Measurements from ENCODE around the gene ZNF689. TPM values are rescaled to one million over a fixed set of nuclear protein-coding genes. Genes with fewer than 3 reads are reported as not detected.
A peak's percentile ranks its signal among the peaks of the same experiment; 100 is the strongest.

The ZNF689 gene
- total and polyA plus RNA-seq, 2 of the 13 experiments (the other 11 are each of a cell fraction or from before 2014, with no cell fraction given): 9.7 to 19.5 TPM

DNA sequence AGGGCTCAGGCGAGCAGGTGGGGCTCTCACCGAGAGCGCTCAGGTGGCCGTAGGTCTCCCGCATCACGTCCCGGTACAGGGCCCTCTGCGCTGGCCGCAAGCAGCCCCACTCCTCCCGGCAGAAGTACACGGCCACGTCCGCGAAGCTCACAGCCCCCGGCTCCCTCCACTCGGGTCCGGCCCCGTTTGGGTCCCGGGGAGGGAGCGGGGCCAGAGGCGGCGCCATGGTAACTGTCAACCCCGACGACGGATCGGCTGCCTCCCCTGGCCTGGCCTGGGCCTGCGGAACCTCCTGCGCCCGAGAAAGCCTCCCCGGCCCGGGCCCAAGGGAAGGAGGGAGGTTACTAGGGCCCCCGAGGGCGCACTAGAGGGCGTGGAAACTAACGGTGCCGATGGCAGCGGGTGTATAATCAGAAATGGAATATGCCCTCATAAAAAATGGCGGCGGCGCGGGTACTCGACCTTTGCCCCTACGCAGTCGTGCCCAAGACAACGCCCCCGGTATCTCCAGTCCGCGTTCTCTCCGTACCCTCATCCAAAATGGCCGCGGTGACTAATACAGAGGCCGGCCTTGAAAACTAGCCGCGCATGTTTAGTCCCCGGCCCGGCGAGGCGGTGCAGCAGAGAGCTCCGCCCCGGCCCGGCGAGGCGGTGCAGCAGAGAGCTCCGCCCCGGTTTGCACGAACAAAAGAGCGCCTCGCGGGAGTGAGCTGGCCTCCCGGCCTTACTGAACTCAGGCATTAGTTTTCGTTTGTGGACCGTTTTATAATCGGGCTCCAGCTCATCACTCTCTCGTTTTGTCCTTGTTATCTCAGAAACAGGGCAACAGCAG, 52.0 kb downstream of the ZNF689 start, which contains the start of gene ZNF764 (continued):
- TF ChIP-seq, protein P1, sequence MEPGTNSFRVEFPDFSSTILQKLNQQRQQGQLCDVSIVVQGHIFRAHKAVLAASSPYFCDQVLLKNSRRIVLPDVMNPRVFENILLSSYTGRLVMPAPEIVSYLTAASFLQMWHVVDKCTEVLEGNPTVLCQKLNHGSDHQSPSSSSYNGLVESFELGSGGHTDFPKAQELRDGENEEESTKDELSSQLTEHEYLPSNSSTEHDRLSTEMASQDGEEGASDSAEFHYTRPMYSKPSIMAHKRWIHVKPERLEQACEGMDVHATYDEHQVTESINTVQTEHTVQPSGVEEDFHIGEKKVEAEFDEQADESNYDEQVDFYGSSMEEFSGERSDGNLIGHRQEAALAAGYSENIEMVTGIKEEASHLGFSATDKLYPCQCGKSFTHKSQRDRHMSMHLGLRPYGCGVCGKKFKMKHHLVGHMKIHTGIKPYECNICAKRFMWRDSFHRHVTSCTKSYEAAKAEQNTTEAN (CRISPR knock-in tag; conservative IDR thresholded peaks at IDR 0.05): peak; percentile 86
- TF ChIP-seq, protein P2, sequence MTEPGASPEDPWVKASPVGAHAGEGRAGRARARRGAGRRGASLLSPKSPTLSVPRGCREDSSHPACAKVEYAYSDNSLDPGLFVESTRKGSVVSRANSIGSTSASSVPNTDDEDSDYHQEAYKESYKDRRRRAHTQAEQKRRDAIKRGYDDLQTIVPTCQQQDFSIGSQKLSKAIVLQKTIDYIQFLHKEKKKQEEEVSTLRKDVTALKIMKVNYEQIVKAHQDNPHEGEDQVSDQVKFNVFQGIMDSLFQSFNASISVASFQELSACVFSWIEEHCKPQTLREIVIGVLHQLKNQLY (CRISPR knock-in tag; IDR thresholded peaks at IDR 0.05): peak; percentile 10; the same call in 1 of the 2 replicates
- TF ChIP-seq SMARCC2 (IDR thresholded peaks at IDR 0.05) (no peak), KDM6A (CRISPR knock-in tag; IDR thresholded peaks at IDR 0.05; ENCODE audit: low read depth) (no peak), ZNF234 (CRISPR knock-in tag; conservative IDR thresholded peaks at IDR 0.05) (0 out of 2 replicates have a peak, but pooled peaks have one; percentile 9), CCDC6 (CRISPR knock-in tag; IDR thresholded peaks at IDR 0.05) (peak; percentile 94), MTF2 (CRISPR knock-in tag; IDR thresholded peaks at IDR 0.05; ENCODE audit: borderline replicate concordance) (peak; percentile 98), ZSCAN29 (CRISPR knock-in tag; conservative IDR thresholded peaks at IDR 0.05) (peak; percentile 63; the same call in 1 of the 2 replicates), ZFY (CRISPR knock-in tag; IDR thresholded peaks at IDR 0.05) (peak; percentile 94), ZNF101 (CRISPR knock-in tag; IDR thresholded peaks at IDR 0.05; ENCODE audit: borderline replicate concordance, low read depth) (peak; percentile 87; the same call in 1 of the 2 replicates), ZNF577 (CRISPR knock-in tag; IDR thresholded peaks at IDR 0.05; ENCODE audit: borderline replicate concordance, low read depth) (no peak), SNRNP70 (IDR thresholded peaks at IDR 0.05; ENCODE audit: low read depth, low read length) (no peak), STAG1 (CRISPR knock-in tag; IDR thresholded peaks at IDR 0.05) (peak; percentile 19; the same call in 1 of the 2 replicates), ZNF432 (CRISPR knock-in tag; IDR thresholded peaks at IDR 0.05; ENCODE audit: borderline replicate concordance) (no peak), CBFB (CRISPR knock-in tag; IDR thresholded peaks at IDR 0.05) (no peak; the same call in 1 of the 2 replicates), GATAD1 (CRISPR knock-in tag; IDR thresholded peaks at IDR 0.05) (peak; percentile 82; the same call in 1 of the 2 replicates), ZNF737 (CRISPR knock-in tag; IDR thresholded peaks at IDR 0.05; ENCODE audit: borderline replicate concordance) (peak; percentile 66; the same call in 1 of the 2 replicates), HDAC1 (CRISPR knock-in tag; IDR thresholded peaks at IDR 0.05) (peak; percentile 60)
- TF ChIP-seq, protein P3, sequence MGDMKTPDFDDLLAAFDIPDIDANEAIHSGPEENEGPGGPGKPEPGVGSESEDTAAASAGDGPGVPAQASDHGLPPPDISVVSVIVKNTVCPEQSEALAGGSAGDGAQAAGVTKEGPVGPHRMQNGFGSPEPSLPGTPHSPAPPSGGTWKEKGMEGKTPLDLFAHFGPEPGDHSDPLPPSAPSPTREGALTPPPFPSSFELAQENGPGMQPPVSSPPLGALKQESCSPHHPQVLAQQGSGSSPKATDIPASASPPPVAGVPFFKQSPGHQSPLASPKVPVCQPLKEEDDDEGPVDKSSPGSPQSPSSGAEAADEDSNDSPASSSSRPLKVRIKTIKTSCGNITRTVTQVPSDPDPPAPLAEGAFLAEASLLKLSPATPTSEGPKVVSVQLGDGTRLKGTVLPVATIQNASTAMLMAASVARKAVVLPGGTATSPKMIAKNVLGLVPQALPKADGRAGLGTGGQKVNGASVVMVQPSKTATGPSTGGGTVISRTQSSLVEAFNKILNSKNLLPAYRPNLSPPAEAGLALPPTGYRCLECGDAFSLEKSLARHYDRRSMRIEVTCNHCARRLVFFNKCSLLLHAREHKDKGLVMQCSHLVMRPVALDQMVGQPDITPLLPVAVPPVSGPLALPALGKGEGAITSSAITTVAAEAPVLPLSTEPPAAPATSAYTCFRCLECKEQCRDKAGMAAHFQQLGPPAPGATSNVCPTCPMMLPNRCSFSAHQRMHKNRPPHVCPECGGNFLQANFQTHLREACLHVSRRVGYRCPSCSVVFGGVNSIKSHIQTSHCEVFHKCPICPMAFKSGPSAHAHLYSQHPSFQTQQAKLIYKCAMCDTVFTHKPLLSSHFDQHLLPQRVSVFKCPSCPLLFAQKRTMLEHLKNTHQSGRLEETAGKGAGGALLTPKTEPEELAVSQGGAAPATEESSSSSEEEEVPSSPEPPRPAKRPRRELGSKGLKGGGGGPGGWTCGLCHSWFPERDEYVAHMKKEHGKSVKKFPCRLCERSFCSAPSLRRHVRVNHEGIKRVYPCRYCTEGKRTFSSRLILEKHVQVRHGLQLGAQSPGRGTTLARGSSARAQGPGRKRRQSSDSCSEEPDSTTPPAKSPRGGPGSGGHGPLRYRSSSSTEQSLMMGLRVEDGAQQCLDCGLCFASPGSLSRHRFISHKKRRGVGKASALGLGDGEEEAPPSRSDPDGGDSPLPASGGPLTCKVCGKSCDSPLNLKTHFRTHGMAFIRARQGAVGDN (CRISPR knock-in tag; IDR thresholded peaks at IDR 0.05): peak; percentile 90
- TF ChIP-seq, protein P4, sequence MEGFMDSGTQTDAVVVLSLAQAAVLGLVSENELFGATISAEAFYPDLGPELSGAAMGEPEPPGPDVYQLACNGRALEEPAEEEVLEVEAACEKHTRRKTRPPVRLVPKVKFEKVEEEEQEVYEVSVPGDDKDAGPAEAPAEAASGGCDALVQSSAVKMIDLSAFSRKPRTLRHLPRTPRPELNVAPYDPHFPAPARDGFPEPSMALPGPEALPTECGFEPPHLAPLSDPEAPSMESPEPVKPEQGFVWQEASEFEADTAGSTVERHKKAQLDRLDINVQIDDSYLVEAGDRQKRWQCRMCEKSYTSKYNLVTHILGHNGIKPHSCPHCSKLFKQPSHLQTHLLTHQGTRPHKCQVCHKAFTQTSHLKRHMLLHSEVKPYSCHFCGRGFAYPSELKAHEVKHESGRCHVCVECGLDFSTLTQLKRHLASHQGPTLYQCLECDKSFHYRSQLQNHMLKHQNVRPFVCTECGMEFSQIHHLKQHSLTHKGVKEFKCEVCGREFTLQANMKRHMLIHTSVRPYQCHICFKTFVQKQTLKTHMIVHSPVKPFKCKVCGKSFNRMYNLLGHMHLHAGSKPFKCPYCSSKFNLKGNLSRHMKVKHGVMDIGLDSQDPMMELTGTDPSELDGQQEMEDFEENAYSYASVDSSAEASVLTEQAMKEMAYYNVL (CRISPR knock-in tag; IDR thresholded peaks at IDR 0.05; ENCODE audit: borderline replicate concordance): peak; percentile 72; the same call in 1 of the 2 replicates
- TF ChIP-seq, protein P5, sequence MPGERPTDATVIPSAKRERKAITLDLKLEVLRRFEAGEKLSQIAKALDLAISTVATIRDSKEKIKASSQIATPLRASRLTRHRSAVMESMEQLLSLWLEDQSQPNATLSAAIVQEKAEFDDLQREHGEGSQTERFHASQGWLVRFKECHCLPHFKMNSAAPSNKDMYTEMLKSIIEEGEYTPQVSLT (CRISPR knock-in tag; IDR thresholded peaks at IDR 0.05; ENCODE audit: borderline replicate concordance, low read depth): no peak

Measured in HepG2 (cell line).